ENCODE measurements around the gene RSPO4.

DNA sequence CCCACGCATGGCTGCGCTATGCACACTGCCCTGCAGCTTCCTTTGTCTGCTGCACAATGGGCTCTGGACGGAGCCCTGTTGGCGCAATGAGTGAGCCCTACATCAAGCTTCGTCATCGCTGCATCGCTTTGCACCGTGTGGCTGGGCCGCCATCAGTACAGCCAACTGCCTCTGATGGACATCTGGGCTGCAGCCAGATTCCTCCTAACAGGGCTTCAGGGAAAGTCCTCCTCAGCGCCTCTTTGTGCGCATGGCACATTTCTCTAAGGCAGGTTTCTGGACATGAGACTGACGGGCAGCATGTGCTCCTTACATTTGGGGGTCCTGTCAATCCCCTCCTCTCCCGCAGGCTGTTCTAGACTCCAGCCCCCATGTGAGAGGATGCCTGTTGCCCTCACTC lies 56.3 kb downstream of the RSPO4 start:
- TF ChIP-seq POLR2AphosphoS5 (IDR thresholded peaks at IDR 0.05; ENCODE audit: borderline replicate concordance, low read depth, low read length) (no peak), EZH2 (IDR thresholded peaks at IDR 0.05) (no peak), FOXP2 (optimal IDR thresholded peaks at IDR 0.05; ENCODE audit: control extremely low read depth, extremely low read length, insufficient read depth) (no peak)
